Stimulated activated CD4-positive, alpha-beta T cell treated with anti-CD3 and anti-CD28 coated beads, TNF-alpha, amount 100 ng/mL, for 48 hours (primary cell): ENCODE measurements around the gene AP4E1.
"Not testable (repeated sequence)": the region's sequence is repeated elsewhere in the genome, so short reads cannot be mapped to it uniquely, and the experiment has no call there.

Experiments used
- DNase-seq, 3 donors: peaks; one replicate each; pipeline ENCODE4 v3.0.0-alpha.2; 2020; ENCODE audit warnings: low read depth in 3 of 3

AP4E1 gene

DNA sequence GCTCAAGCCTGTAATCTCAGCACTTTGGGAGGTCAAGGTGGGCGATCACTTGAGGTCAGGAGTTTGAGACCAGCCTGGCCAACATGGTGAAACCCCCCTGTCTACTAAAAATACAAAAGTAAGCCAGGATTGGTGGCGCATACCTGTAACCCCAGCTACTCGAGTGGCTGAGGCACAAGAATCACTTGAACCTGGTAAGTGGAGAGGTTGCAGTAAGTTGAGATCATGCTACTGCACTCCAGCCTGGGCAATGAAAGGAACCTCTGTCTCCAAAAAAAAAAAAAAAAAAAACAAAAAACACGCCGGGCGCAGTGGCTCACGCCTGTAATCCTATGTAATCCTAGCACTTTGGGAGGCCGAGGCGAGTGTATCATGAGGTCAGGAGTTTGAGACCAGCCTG, 18.9 kb upstream of the AP4E1 start:
- no peak for DNase-seq

- no peak for DNase-seq
Measured at GRCh38 chr15:50890751-50891150, 17.7 kb upstream of the AP4E1 start.

GRCh38 chr15:50891159-50891558, 17.3 kb upstream of the AP4E1 start:
- no peak for DNase-seq

DNA sequence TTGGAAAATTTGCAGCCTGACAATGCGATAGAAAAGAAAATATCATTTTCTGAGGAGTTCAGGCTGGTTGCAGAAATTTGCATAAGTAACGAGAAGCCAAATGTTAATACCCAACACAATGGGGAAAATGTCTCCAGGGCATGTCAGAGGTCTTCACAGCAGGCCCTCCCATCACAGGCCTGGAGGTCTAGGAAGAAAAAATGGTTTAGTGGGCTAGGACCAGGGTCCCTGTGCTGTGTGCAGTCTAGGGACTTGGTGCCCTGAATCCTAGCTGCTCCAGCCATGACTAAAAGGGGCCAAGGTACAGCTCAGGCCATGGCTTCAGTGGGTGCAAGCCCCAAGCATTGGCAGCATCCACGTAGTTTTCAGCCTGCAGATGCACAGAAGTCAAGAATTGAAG, 14.5 kb upstream of the AP4E1 start:
- DNase-seq: no peak

DNA sequence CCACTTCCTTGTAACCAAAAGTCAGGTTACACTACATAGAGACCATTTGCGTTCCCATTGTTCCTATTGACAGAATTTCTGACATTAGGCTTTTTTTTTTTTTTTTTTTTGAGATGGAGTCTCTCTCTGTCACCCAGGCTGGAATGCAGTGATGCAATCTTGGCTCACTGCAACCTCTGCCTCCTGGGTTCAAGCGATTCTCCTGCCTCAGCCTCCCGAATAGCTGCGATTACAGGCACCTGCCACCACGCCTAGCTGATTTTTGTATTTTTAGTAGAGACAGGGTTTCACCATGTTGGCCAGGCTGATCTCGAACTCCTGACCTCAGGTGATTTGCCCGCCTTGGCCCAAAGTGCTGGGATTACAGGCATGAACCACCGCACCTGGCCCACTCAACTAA, 7.1 kb upstream of the AP4E1 start:
- not testable (repeated sequence) for DNase-seq

GRCh38 chr15:50904211-50904610, 4.3 kb upstream of the AP4E1 start:
- no peak for DNase-seq

DNA sequence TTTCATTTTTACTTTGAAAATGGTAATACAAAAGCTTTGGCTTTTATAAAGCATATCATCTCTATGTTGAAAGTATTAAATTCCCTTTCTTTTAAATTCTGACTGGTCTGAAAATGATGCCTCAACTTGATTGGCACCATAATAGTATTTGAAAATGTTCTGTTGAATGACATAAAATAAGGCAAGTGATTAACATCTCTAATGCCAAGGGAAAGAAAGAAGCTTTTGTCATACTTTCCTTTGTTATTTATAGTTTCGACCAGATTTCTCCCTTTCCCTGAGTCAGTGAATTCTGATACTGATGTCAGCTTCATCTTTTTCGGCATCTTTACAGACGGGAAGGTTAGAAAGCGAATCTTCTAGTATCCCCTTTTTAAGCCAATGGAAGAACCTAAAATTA, 3.4 kb upstream of the AP4E1 start:
- DNase-seq: no peak

DNA sequence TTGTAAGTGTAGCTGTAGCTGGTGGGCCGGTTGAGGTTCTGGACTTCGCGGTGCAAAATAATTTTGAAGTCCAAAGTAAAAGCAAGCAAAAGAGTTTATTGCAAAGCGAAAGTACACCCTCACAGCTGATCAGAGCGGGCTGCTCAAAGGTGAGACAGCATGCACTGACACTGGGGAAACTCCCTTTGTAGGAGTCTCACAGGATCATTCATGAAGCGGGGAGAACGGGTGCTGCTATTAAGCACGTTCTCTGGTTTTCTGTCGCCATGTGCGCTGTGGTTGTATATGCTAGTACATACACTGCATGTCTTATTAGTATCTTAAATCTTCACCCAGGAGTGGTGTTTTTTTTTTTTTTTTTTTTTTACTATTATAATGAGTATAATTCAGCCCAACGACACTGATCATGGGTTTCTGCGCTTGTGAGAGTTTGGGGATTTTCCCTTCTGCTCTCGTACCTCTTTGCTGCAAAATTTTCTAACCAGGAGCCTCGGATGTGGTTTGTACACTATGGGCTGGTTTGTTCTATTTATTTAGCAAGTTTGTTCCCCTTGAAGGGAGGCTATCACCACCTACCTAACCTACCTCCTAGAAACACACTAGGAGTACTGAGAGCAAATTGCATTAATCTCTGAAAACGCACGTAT, 1.4 kb upstream of the AP4E1 start:
- peak; percentile 53 to 81 (median 58) for DNase-seq

DNA sequence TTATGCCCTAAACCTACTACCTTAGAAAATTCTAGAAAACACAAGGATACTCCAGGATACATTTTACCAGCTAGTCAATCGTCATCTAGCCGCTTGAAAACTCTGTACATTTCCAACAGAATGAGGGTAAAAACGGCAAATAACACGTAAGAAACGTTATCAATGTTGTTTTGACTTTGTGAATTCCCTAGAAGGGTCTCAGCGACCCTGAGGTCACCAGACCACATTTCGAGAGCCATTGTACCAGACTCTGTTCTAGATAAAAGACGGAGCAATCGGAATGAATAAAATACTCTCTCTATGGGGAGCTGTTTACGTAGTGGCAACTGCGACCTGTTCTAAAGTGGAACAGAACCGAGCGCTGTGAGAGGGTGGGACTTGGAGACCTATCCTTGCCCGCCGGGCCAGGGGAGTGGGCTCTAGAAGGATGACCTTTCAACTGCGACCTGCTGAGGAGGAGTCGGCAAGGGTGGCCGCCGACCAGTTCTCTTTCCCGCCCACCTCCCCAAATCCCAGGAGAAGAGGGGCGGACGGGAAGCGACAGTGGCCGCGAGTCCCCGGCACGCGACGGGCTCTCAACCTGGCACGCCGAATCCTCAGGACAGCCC, 778 bp upstream of the AP4E1 start:
- peak in 2 of 3 donors; percentile 33 to 46 for DNase-seq

DNA sequence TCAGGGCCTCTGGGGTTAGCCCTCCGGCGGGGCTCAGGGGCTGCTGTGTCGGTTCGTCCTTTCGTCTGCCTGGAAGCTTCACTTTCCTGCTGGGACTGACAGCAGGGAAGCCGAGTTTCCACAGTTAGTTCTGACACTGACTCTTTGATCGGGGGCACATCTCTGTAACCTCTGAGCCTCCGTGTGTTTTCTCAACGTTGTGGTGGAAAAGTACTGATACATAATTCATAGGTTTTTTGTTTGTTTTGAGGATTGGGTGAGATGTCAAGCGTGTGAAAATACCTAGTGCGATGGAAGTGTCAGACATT, 481 bp downstream of the AP4E1 start:
- DNase-seq: no peak

DNA sequence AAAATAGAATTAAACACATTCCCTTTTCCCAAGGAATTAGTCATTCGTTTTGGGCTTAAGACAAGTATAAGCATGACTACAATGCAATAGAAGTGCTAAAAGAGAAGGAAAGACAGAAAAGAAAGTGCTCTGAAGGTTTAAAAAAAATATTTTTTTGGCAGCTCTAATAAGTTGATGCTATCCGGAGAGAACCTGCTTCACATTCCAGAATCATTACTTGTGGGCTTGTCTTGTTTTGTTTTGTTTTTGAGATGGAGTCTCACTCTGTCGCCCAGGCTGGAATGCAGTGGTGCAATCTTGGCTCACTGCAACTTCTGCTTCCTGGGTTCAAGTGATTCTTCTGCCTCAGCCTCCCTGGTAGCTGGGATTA, 1.9 kb downstream of the AP4E1 start:
- DNase-seq: not testable (repeated sequence)

GRCh38 chr15:50911001-50911400, 2.5 kb downstream of the AP4E1 start:
- no peak for DNase-seq

GRCh38 chr15:50911621-50912020, 3.1 kb downstream of the AP4E1 start:
- DNase-seq: no peak

DNA sequence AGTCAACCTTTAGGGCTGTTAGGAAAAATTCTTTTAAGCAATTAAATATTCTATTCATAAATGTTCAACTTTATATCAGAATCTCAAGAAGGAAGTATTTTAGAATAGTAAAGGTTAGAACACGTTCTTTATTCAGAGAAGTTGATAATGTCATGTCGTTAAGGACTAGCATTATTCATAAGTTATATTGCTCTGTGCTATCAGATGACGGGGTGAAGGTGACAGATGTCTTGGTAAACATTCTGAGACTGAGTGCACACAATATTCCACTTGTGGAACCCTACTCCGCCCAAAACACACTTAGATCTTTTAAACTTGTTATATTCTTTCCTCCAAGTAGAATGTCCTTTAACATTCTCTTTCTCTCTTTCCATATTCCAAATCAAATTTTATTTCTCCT, 7.9 kb downstream of the AP4E1 start:
- no peak for DNase-seq

- DNase-seq: not testable (repeated sequence)
Measured at GRCh38 chr15:50919359-50919758, 10.9 kb downstream of the AP4E1 start.

- no peak for DNase-seq
Measured at GRCh38 chr15:50925281-50925680, 16.8 kb downstream of the AP4E1 start.

DNA sequence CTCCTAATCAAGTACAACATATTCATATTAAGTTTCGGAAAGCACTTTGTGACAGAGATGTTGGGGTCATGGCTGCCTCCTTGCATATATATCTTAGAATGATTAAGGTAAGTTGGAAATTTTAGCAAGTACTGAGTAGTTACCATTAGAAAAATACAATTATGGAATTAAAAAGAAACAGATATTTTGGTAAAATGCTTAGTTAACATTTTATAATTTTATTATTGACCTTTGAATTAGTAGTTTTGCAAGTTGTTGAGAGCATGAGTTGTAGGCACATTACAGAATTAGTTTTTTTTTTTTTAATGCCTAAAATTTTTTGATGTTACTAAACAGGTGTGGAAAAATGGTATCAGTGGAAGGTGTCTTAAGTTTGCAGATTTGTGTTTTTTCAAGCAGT, 20.6 kb downstream of the AP4E1 start:
- no peak for DNase-seq

DNA sequence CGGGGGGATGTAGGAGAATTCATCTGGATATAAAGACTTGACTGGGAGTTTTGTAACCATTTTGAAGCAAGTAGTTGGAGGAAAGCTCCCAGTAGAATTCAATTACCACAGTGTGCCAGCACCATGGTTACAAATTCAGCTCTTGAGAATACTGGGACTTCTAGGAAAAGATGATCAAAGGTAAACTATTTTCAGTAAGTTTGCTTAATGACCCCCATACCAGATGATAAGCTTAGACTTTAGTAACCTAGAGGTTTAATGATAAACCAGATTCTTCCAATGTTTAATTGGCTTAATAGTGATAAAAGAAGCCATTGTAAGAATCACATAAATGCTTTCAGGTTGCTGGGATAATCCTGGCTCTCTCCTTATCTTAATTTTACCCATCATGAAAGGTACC, 22.3 kb downstream of the AP4E1 start:
- no peak for DNase-seq

DNA sequence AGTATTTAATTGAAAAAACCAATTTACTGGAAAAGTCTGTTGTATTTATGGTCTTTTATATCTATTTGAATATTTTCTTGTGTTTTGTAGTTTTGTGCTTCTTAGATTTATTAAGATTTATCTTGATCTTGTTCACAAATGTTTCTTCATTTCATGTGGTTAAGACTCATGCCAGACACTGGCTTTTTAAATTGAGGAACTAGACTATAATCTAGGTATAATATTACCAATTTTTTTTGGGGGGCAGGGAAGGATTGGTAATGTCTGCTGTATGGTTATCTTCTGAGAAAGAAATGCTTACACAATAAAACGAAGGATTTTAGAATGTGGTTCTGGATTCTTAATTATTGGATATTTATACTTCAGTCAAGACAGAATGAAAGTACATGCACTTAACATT, 24.9 kb downstream of the AP4E1 start:
- DNase-seq: no peak

DNA sequence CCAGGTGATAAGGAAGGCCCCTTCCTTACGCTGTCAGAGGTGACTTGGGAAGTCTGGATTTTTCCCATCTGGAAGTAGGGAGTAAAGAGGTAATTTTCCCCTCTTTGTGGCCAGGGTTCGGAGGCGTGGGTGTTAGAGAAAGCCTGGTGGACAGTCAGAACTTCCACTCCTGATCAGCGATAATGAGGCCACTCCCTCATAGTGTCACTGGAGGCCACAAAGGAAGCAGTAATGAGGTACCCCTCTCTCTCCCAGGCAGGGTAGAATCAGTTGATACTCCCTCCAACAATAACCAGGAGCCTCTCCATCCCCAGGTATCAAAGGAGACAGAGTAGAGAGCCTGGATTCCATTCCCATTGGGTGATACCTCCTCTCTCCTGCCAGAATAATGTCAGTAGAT, 30.0 kb downstream of the AP4E1 start:
- no peak for DNase-seq

DNA sequence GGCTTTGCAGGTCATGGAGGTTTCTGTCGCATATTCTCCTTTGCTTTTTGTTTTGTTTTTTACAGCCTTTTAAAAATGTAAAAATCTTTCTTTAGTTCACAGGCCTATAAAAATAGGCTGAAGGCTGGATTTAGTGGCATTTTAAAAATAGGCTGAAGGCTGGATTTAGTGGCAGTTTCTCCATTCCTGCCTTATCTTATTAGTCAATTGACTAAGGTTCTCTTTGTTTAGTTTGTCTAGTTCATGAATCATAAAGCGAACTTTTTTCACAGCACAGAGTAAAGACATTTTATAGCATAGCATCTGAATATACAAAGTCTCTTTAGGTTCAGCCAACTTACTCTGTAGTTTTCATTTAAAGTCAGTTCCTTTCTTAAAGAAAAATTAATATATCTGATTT, 31.4 kb downstream of the AP4E1 start:
- DNase-seq: no peak

DNA sequence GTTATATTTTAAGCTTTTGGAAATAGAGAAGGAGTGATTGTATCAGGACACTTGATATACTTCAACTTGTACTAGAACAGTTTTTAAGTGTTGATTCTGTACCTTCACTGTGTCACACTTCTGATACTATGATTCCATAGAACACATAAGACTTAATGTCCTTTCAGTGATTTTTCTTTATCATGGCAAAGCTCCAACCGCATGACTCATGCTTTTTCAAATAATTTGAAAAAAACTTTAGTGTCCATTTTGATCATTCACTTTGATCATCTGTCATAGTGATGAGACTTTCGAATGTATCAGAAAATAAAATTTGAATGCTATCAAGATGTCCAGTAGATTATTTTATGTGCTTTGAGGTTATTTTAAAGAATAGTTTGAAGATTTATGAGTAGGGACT, 32.0 kb downstream of the AP4E1 start:
- no peak for DNase-seq

- no peak for DNase-seq
Measured at GRCh38 chr15:50943638-50944037, 35.2 kb downstream of the AP4E1 start.

DNA sequence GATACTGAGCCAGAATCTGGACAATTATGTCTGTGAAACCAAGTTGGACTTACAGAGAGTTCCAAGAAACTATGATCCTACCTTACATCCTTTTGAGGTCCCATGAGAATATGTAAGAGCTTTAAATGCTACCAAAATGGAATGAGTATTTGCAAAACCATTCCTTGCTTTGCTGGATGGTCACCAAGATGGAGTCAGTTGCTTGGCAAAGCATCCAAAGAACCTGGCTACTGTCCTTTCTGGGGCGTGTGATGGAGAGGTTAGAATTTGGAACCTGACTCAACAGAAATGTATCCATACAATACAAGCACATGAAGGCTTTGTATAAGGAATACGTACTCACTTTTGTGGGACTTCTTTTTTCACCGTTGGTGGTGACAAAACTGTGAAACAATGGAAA, 36.2 kb downstream of the AP4E1 start:
- no peak for DNase-seq
